Astrocyte (in vitro differentiated cells and primary cell): Measurements from ENCODE around the gene PUS10.

Source experiments
- CTCF ChIP-seq: IDR thresholded peaks from 2 replicates; pipeline ENCODE4 v1.5.1; 2011; ENCODE audit warnings: low read depth, mild to moderate bottlenecking, inconsistent platforms, low read length, moderate library complexity; ENCODE audit not compliant: insufficient read depth
- EZH2 ChIP-seq: IDR thresholded peaks from 2 replicates; pipeline ENCODE4 v1.6.1; 2012; ENCODE audit warnings: mild to moderate bottlenecking, low read length, inconsistent platforms; ENCODE audit not compliant: insufficient read depth

GRCh38 chr2:60939622-60940021, 78.4 kb downstream of the PUS10 start:
- TF ChIP-seq CTCF = no peak
- no peak for TF ChIP-seq EZH2
